Measurements from ENCODE around the gene SNX8.

GRCh38 chr7:2359610-2360009, 45.4 kb upstream of the SNX8 start:
- TF ChIP-seq EP300 (IDR thresholded peaks at IDR 0.05) (no peak), POLR2AphosphoS5 (IDR thresholded peaks at IDR 0.05) (no peak), CTCF (IDR thresholded peaks at IDR 0.05) (no peak)

Measured in stomach (tissue), 4 donors.